ENCODE measurements around the gene CDK5RAP2.

The CDK5RAP2 gene

GRCh38 chr9:120619751-120620655, 40.0 kb upstream of the CDK5RAP2 start:
- DNase-seq = peak; percentile 37 to 81
- no peak overlapping the region for H3K18ac ChIP-seq (ENCODE audit: low read length)
- no peak overlapping the region for H3K14ac ChIP-seq (ENCODE audit: low read length)
- no peak overlapping the region for H2BK5ac ChIP-seq (ENCODE audit: low read depth, low read length, poor library complexity)
- no CpG with 5 or more reads among the region's 8 CpGs for WGBS (ENCODE audit: extremely low coverage, insufficient coverage, insufficient read length)
- no peak overlapping the region for H4K12ac ChIP-seq (ENCODE audit: low read depth, low read length)
- no peak overlapping the region for H2AK5ac ChIP-seq (ENCODE audit: low read length)
- no peak overlapping the region for H3K9ac ChIP-seq (ENCODE audit: low read length)
- no peak overlapping the region for H2AFZ ChIP-seq (ENCODE audit: insufficient read depth, low read length, poor library complexity)
- no peak overlapping the region for H2BK12ac ChIP-seq (ENCODE audit: low read length)
- no peak overlapping the region for H4K8ac ChIP-seq (ENCODE audit: low read depth, low read length)
- no peak overlapping the region for H4K91ac ChIP-seq (ENCODE audit: low read depth, low read length)
- H3K79me2 ChIP-seq (ENCODE audit: control insufficient read depth, insufficient read depth, low read length, poor library complexity) = no peaks in the 10 kb centered on the region
- no peaks in the 10 kb centered on the region for H3K36me3 ChIP-seq (ENCODE audit: control insufficient read depth in 1 of 2, insufficient read depth in 2 of 2, low read length in 2 of 2)
- H3K4me1 ChIP-seq (ENCODE audit: control insufficient read depth in 1 of 2, insufficient read depth in 2 of 2, low read length in 2 of 2) = no peaks in the 10 kb centered on the region
- H3K27me3 ChIP-seq (ENCODE audit: insufficient read depth, low read length) = no peaks in the 10 kb centered on the region
- no peaks in the 10 kb centered on the region for H3K9me3 ChIP-seq (ENCODE audit: insufficient read depth, low read depth, low read length)
- no peak overlapping the region for H2BK120ac ChIP-seq (ENCODE audit: insufficient read depth, low read length, poor library complexity)
- H3K4me3 ChIP-seq (ENCODE audit: low read depth, low read length) = no peak overlapping the region
- H3K4ac ChIP-seq (ENCODE audit: low read depth, low read length) = no peak overlapping the region
- no peak overlapping the region for H3K27ac ChIP-seq (ENCODE audit: low read depth, low read length)
- H3K23ac ChIP-seq (ENCODE audit: low read length) = no peak overlapping the region
- no peak overlapping the region for H3K4me2 ChIP-seq (ENCODE audit: low read length)
- no peaks in the 10 kb centered on the region for H3K79me1 ChIP-seq (ENCODE audit: low read length)

GRCh38 chr9:120616966-120617935, 37.3 kb upstream of the CDK5RAP2 start:
- Histone ChIP-seq H3K27ac (ENCODE audit: low read depth, low read length) (no peak overlapping the region), H2BK12ac (ENCODE audit: low read length) (no peak overlapping the region), H3K14ac (ENCODE audit: low read length) (no peak overlapping the region), H3K4me1 (ENCODE audit: control insufficient read depth in 1 of 2, insufficient read depth in 2 of 2, low read length in 2 of 2) (no peaks in the 10 kb centered on the region), H3K36me3 (ENCODE audit: control insufficient read depth in 1 of 2, insufficient read depth in 2 of 2, low read length in 2 of 2) (no peaks in the 10 kb centered on the region), H2AFZ (ENCODE audit: insufficient read depth, low read length, poor library complexity) (no peak overlapping the region), H4K8ac (ENCODE audit: low read depth, low read length) (no peak overlapping the region), H3K4me2 (ENCODE audit: low read length) (no peak overlapping the region), H2AK5ac (ENCODE audit: low read length) (no peak overlapping the region), H4K91ac (ENCODE audit: low read depth, low read length) (no peak overlapping the region), H3K9me3 (ENCODE audit: insufficient read depth, low read depth, low read length) (no peaks in the 10 kb centered on the region), H3K79me1 (ENCODE audit: low read length) (no peaks in the 10 kb centered on the region), H3K4me3 (ENCODE audit: low read depth, low read length) (no peak overlapping the region), H3K18ac (ENCODE audit: low read length) (no peak overlapping the region), H3K27me3 (ENCODE audit: insufficient read depth, low read length) (no peaks in the 10 kb centered on the region), H2BK5ac (ENCODE audit: low read depth, low read length, poor library complexity) (no peak overlapping the region), H4K12ac (ENCODE audit: low read depth, low read length) (no peak overlapping the region), H3K23ac (ENCODE audit: low read length) (no peak overlapping the region), H3K9ac (ENCODE audit: low read length) (no peak overlapping the region), H3K79me2 (ENCODE audit: control insufficient read depth, insufficient read depth, low read length, poor library complexity) (no peaks in the 10 kb centered on the region), H2BK120ac (ENCODE audit: insufficient read depth, low read length, poor library complexity) (no peak overlapping the region), H3K4ac (ENCODE audit: low read depth, low read length) (no peak overlapping the region)
- DNase-seq = no peak

GRCh38 chr9:120612218-120612617, 32.3 kb upstream of the CDK5RAP2 start:
- no peak overlapping the region for H4K8ac ChIP-seq (ENCODE audit: low read depth, low read length)
- no peak overlapping the region for H3K23ac ChIP-seq (ENCODE audit: low read length)
- no peaks in the 10 kb centered on the region for H3K9me3 ChIP-seq (ENCODE audit: insufficient read depth, low read depth, low read length)
- H2AK5ac ChIP-seq (ENCODE audit: low read length) = no peak overlapping the region
- H4K91ac ChIP-seq (ENCODE audit: low read depth, low read length) = no peak overlapping the region
- H3K18ac ChIP-seq (ENCODE audit: low read length) = no peak overlapping the region
- H2BK120ac ChIP-seq (ENCODE audit: insufficient read depth, low read length, poor library complexity) = no peak overlapping the region
- H3K9ac ChIP-seq (ENCODE audit: low read length) = no peak overlapping the region
- no peak overlapping the region for H2BK12ac ChIP-seq (ENCODE audit: low read length)
- H4K12ac ChIP-seq (ENCODE audit: low read depth, low read length) = no peak overlapping the region
- H3K36me3 ChIP-seq (ENCODE audit: control insufficient read depth in 1 of 2, insufficient read depth in 2 of 2, low read length in 2 of 2) = no peaks in the 10 kb centered on the region
- no peaks in the 10 kb centered on the region for H3K79me1 ChIP-seq (ENCODE audit: low read length)
- H3K27ac ChIP-seq (ENCODE audit: low read depth, low read length) = no peak overlapping the region
- H2BK5ac ChIP-seq (ENCODE audit: low read depth, low read length, poor library complexity) = no peak overlapping the region
- no peak overlapping the region for H3K14ac ChIP-seq (ENCODE audit: low read length)
- WGBS (ENCODE audit: extremely low coverage, insufficient coverage, insufficient read length) = no CpG with 5 or more reads among the region's 1 CpG
- no peaks in the 10 kb centered on the region for H3K27me3 ChIP-seq (ENCODE audit: insufficient read depth, low read length)
- peak in 1 of 2 donors; percentile 28 for DNase-seq
- peaks cover 0 to 2% of the 10 kb centered on the region in 2 experiments for H3K4me1 ChIP-seq (ENCODE audit: control insufficient read depth in 1 of 2, insufficient read depth in 2 of 2, low read length in 2 of 2)
- no peak overlapping the region for H3K4me3 ChIP-seq (ENCODE audit: low read depth, low read length)
- H3K4ac ChIP-seq (ENCODE audit: low read depth, low read length) = no peak overlapping the region
- H2AFZ ChIP-seq (ENCODE audit: insufficient read depth, low read length, poor library complexity) = no peak overlapping the region
- H3K79me2 ChIP-seq (ENCODE audit: control insufficient read depth, insufficient read depth, low read length, poor library complexity) = no peaks in the 10 kb centered on the region
- H3K4me2 ChIP-seq (ENCODE audit: low read length) = no peak overlapping the region

GRCh38 chr9:120611690-120612068, 31.7 kb upstream of the CDK5RAP2 start:
- no peak overlapping the region for H3K27ac ChIP-seq (ENCODE audit: low read depth, low read length)
- no peaks in the 10 kb centered on the region for H3K79me2 ChIP-seq (ENCODE audit: control insufficient read depth, insufficient read depth, low read length, poor library complexity)
- H3K4me1 ChIP-seq (ENCODE audit: control insufficient read depth in 1 of 2, insufficient read depth in 2 of 2, low read length in 2 of 2) = peaks cover 0 to 2% of the 10 kb centered on the region in 2 experiments
- H3K9me3 ChIP-seq (ENCODE audit: insufficient read depth, low read depth, low read length) = no peaks in the 10 kb centered on the region
- H4K12ac ChIP-seq (ENCODE audit: low read depth, low read length) = no peak overlapping the region
- no peak overlapping the region for H2AFZ ChIP-seq (ENCODE audit: insufficient read depth, low read length, poor library complexity)
- H3K9ac ChIP-seq (ENCODE audit: low read length) = no peak overlapping the region
- no peak overlapping the region for H4K8ac ChIP-seq (ENCODE audit: low read depth, low read length)
- H2BK120ac ChIP-seq (ENCODE audit: insufficient read depth, low read length, poor library complexity) = no peak overlapping the region
- H3K4me3 ChIP-seq (ENCODE audit: low read depth, low read length) = no peak overlapping the region
- no peak overlapping the region for H3K4me2 ChIP-seq (ENCODE audit: low read length)
- no peaks in the 10 kb centered on the region for H3K79me1 ChIP-seq (ENCODE audit: low read length)
- no peak overlapping the region for H2BK5ac ChIP-seq (ENCODE audit: low read depth, low read length, poor library complexity)
- H3K18ac ChIP-seq (ENCODE audit: low read length) = no peak overlapping the region
- WGBS (ENCODE audit: extremely low coverage, insufficient coverage, insufficient read length) = no CpG with 5 or more reads among the region's 1 CpG
- no peaks in the 10 kb centered on the region for H3K27me3 ChIP-seq (ENCODE audit: insufficient read depth, low read length)
- no peak for DNase-seq
- no peak overlapping the region for H2BK12ac ChIP-seq (ENCODE audit: low read length)
- no peaks in the 10 kb centered on the region for H3K36me3 ChIP-seq (ENCODE audit: control insufficient read depth in 1 of 2, insufficient read depth in 2 of 2, low read length in 2 of 2)
- H2AK5ac ChIP-seq (ENCODE audit: low read length) = no peak overlapping the region
- no peak overlapping the region for H3K23ac ChIP-seq (ENCODE audit: low read length)
- no peak overlapping the region for H3K4ac ChIP-seq (ENCODE audit: low read depth, low read length)
- no peak overlapping the region for H3K14ac ChIP-seq (ENCODE audit: low read length)
- H4K91ac ChIP-seq (ENCODE audit: low read depth, low read length) = no peak overlapping the region
